DND-41 (cell line): ENCODE measurements around the gene CTNNA1.

Source experiments
- ATAC-seq: fragments of 200-7000 bp; cut with Tn5 transposase; 3 replicates; pipeline ENCODE4 v1.9.1; 2021; ENCODE audit warnings: low read depth; ENCODE audit not compliant: insufficient read depth
- DNase-seq: peaks from one replicate; pipeline ENCODE4 v3.0.0-alpha.2; 2020
- H2AFZ ChIP-seq: 2 replicates; pipeline ENCODE4 v1.6.0; 2012; ENCODE audit warnings: low read depth, low read length
- H3K27ac ChIP-seq: 2 replicates; pipeline ENCODE4 v1.5.1; 2012; ENCODE audit warnings: low read length, inconsistent platforms
- H3K27me3 ChIP-seq: fragments of 200-600 bp; sonication (generic); 2 replicates; pipeline ENCODE4 v1.6.0; 2012; ENCODE audit warnings: low read length, mild to moderate bottlenecking, inconsistent platforms; ENCODE audit not compliant: insufficient read depth, poor library complexity
- H3K36me3 ChIP-seq: 2 replicates; pipeline ENCODE4 v1.5.1; 2012; ENCODE audit warnings: low read length, inconsistent platforms; ENCODE audit not compliant: insufficient read depth
- H3K4me1 ChIP-seq: 2 replicates; pipeline ENCODE4 v1.5.1; 2012; ENCODE audit warnings: mild to moderate bottlenecking, low read length; ENCODE audit not compliant: insufficient read depth
- H3K4me2 ChIP-seq: 2 replicates; pipeline ENCODE4 v1.6.0; 2012; ENCODE audit warnings: mild to moderate bottlenecking, moderate library complexity, low read length, inconsistent platforms; ENCODE audit not compliant: insufficient read depth
- H3K4me3 ChIP-seq, 2 experiments: fragments of 200-600 bp in 1 of 2; shearing (Covaris generic) in 1 of 2; 2 replicates each; pipeline ENCODE4 v1.5.1; 2012 to 2016; ENCODE audit warnings: inconsistent platforms in 2 of 2, low read length in 2 of 2, mild to moderate bottlenecking in 2 of 2, low read depth in 1 of 2, moderate library complexity in 1 of 2
- H3K79me2 ChIP-seq: 2 replicates; pipeline ENCODE4 v1.6.0; 2012; ENCODE audit warnings: low read length, inconsistent platforms; ENCODE audit not compliant: insufficient read depth
- H3K9ac ChIP-seq: 2 replicates; pipeline ENCODE4 v1.6.0; 2012; ENCODE audit warnings: low read depth, mild to moderate bottlenecking, inconsistent platforms, low read length, moderate library complexity
- H3K9me3 ChIP-seq: 2 replicates; pipeline ENCODE4 v1.5.1; 2012; ENCODE audit warnings: low read length, moderate library complexity, mild to moderate bottlenecking, inconsistent platforms; ENCODE audit not compliant: insufficient read depth, severe bottlenecking
- H4K20me1 ChIP-seq: 2 replicates; pipeline ENCODE4 v1.6.0; 2012; ENCODE audit warnings: low read length; ENCODE audit not compliant: insufficient read depth
- CTCF ChIP-seq: IDR thresholded peaks from 2 replicates; pipeline ENCODE4 v1.5.1; 2012; ENCODE audit warnings: borderline replicate concordance, low read length, moderate library complexity, mild to moderate bottlenecking; ENCODE audit not compliant: poor library complexity, severe bottlenecking; ENCODE audit errors: extremely low read depth
- EZH2 ChIP-seq: IDR thresholded peaks from 3 replicates; pipeline ENCODE4 v1.6.1; 2012; ENCODE audit warnings: borderline replicate concordance, low read depth, mild to moderate bottlenecking, moderate library complexity, low read length, inconsistent platforms; ENCODE audit not compliant: severe bottlenecking

The CTNNA1 gene

GRCh38 chr5:138844812-138845513, 91.7 kb downstream of the CTNNA1 start:
- Histone ChIP-seq H3K36me3 (no peaks in the 10 kb centered on the region), H3K9ac (no peak overlapping the region)
- TF ChIP-seq CTCF: no peak
- no peak for TF ChIP-seq EZH2

DNA sequence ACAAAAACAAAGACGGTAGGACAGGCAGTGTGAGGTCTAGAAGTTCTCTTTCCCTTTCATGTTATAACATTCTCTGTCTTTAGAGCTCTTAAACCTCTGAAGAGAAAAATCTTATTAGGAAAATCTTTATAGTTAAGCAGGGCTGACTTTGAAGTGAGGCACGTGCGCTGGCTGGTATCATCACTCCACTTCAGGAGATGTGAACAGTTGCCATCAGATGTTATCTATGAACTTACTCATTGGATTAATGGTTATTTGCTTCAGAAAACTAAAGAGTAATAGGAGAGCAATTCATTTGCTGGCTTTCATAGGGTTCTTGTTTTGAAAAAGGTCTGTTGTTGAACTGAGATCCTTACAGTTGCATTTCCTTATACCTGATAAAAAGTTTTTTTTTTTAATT, 96.2 kb downstream of the CTNNA1 start:
- no peak for TF ChIP-seq CTCF
- no peak for TF ChIP-seq EZH2
- DNase-seq (no peak), ATAC-seq (peak; percentile 35; the same call in 1 of the 3 replicates)
- no peaks in the 10 kb centered on the region for H3K27me3 ChIP-seq
- H3K9ac ChIP-seq: no peak overlapping the region
- H2AFZ ChIP-seq: no peak overlapping the region
- no peaks in the 10 kb centered on the region for H3K9me3 ChIP-seq
- no peaks in the 10 kb centered on the region for H4K20me1 ChIP-seq
- H3K27ac ChIP-seq: no peak overlapping the region
- peaks cover 8% of the 10 kb centered on the region; the same call in 1 of the 2 replicates for H3K4me1 ChIP-seq
- no peaks in the 10 kb centered on the region for H3K36me3 ChIP-seq
- no peak overlapping the region for H3K4me3 ChIP-seq
- no peaks in the 10 kb centered on the region for H3K79me2 ChIP-seq
- H3K4me2 ChIP-seq: no peak overlapping the region

More at GRCh38 chr5:138844812-138845513, 91.7 kb downstream of the CTNNA1 start:
- no peak overlapping the region for H2AFZ ChIP-seq
- no peak for DNase-seq
- no peaks in the 10 kb centered on the region for H3K79me2 ChIP-seq
- H3K4me2 ChIP-seq: no peak overlapping the region
- H3K4me3 ChIP-seq: no peak overlapping the region
- no peaks in the 10 kb centered on the region for H3K27me3 ChIP-seq
- ATAC-seq: no peak
- no peaks in the 10 kb centered on the region for H4K20me1 ChIP-seq
- H3K9me3 ChIP-seq: no peaks in the 10 kb centered on the region
- H3K27ac ChIP-seq: no peak overlapping the region
- peaks cover 8% of the 10 kb centered on the region; the same call in 1 of the 2 replicates for H3K4me1 ChIP-seq

DNA sequence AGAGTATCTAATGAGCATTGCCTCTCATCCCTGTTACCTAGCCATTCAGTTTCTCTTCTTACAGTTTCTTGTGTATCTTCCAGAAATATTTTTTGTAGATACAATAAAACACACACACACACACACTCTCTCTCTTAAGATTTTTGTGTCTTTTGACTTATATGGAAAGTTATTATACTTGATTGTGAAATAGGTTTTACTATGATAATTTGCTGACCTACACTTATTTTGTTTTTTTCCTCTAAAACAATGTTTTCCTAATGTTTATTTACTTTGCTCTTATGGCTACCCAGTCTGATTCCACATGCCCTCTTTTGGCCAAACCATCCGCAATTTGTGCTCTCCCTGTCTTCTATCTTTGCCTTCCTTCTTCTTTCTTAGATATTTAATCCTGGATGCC, 96.7 kb downstream of the CTNNA1 start:
- no peak for ATAC-seq
- Histone ChIP-seq H2AFZ (no peak overlapping the region), H3K27me3 (no peaks in the 10 kb centered on the region), H3K4me3 (no peak overlapping the region), H3K9ac (no peak overlapping the region), H3K4me1 (peaks cover 8% of the 10 kb centered on the region; the same call in 1 of the 2 replicates), H3K27ac (no peak overlapping the region), H3K4me2 (no peak overlapping the region), H3K9me3 (no peaks in the 10 kb centered on the region), H4K20me1 (no peaks in the 10 kb centered on the region), H3K36me3 (no peaks in the 10 kb centered on the region), H3K79me2 (no peaks in the 10 kb centered on the region)
- TF ChIP-seq CTCF (no peak), EZH2 (no peak)
- no peak for DNase-seq
